Measurements from ENCODE around the gene SF1. TPM values are rescaled to one million over a fixed set of nuclear protein-coding genes. Genes with fewer than 3 reads are reported as not detected.

SF1 gene
- total RNA-seq, 1 donor from 2014 or later, result 366 TPM

- DNase-seq (ENCODE audit: low spot score), result no peak
- intact Hi-C loops (cut with DNase I), result loop anchor here (10.0 kb wide), 1 partner anchor 155 kb away; no protein-coding TSS in a partner anchor
- ATAC-seq, result no peak
Measured at GRCh38 chr11:64720167-64720566, 58.2 kb downstream of the SF1 start.

GRCh38 chr11:64719406-64719805, 58.9 kb downstream of the SF1 start:
- intact Hi-C loops (cut with DNase I), result no loop called here
- DNase-seq (ENCODE audit: low spot score), result no peak
- no peak for ATAC-seq

- ATAC-seq (no peak), DNase-seq (ENCODE audit: low spot score) (no peak)
- intact Hi-C loops (cut with DNase I), result no loop called here
Measured at GRCh38 chr11:64718780-64719124, 59.6 kb downstream of the SF1 start.

GRCh38 chr11:64718084-64718779, 60.1 kb downstream of the SF1 start:
- intact Hi-C loops (cut with DNase I), result no loop called here
- DNase-seq (ENCODE audit: low spot score) (no peak), ATAC-seq (no peak)

- intact Hi-C loops (cut with DNase I), result no loop called here
- DNase-seq (ENCODE audit: low spot score) (no peak), ATAC-seq (no peak)
Measured at GRCh38 chr11:64717268-64717578, 61.1 kb downstream of the SF1 start.

- no peak for DNase-seq (ENCODE audit: low spot score)
- intact Hi-C loops (cut with DNase I), result no loop called here
- ATAC-seq, result no peak
Measured at GRCh38 chr11:64716473-64717267, 61.7 kb downstream of the SF1 start.

- intact Hi-C loops (cut with DNase I), result no loop called here
- no peak for DNase-seq (ENCODE audit: low spot score)
Measured at GRCh38 chr11:64715756-64716472, 62.4 kb downstream of the SF1 start.

GRCh38 chr11:64715110-64715509, 63.2 kb downstream of the SF1 start:
- intact Hi-C loops (cut with DNase I), result no loop called here
- no peak for ATAC-seq

More at GRCh38 chr11:64715756-64716472, 62.4 kb downstream of the SF1 start:
- no peak for ATAC-seq

GRCh38 chr11:64714666-64715065, 63.7 kb downstream of the SF1 start:
- intact Hi-C loops (cut with DNase I), result no loop called here
- DNase-seq (ENCODE audit: low spot score), result no peak

More at GRCh38 chr11:64715110-64715509, 63.2 kb downstream of the SF1 start:
- no peak for DNase-seq (ENCODE audit: low spot score)

More at GRCh38 chr11:64714666-64715065, 63.7 kb downstream of the SF1 start:
- ATAC-seq, result no peak

Other genes with a start within 250 kb of the SF1 start
- gene SLC22A11, start 222.6 kb downstream of the SF1 start, total RNA-seq, result not detected
- gene SLC22A12, start 187.3 kb downstream of the SF1 start, total RNA-seq, result not detected
- gene NRXN2, start 55.3 kb downstream of the SF1 start, total RNA-seq, result 13.7 TPM
- gene RASGRP2, start 34.4 kb downstream of the SF1 start, total RNA-seq, result 39.7 TPM
- gene PYGM, start 18.6 kb downstream of the SF1 start, total RNA-seq, result 8.1 TPM
- gene MAP4K2, start 24.7 kb upstream of the SF1 start, total RNA-seq, result 18.0 TPM
- 17.7 TPM for gene MEN1, start 32.0 kb upstream of the SF1 start, total RNA-seq
- gene CDC42BPG, start 66.1 kb upstream of the SF1 start, total RNA-seq, result 0.58 TPM
- 64.5 TPM for gene EHD1, start 100.1 kb upstream of the SF1 start, total RNA-seq
- gene ATG2A, start 138.7 kb upstream of the SF1 start, total RNA-seq, result 28.0 TPM
- gene PPP2R5B, start 146.1 kb upstream of the SF1 start, total RNA-seq, result 21.1 TPM
- not detected for gene GPHA2, start 157.4 kb upstream of the SF1 start, total RNA-seq
- gene MAJIN, start 193.6 kb upstream of the SF1 start, total RNA-seq, result not detected
- gene BATF2, start 218.4 kb upstream of the SF1 start, total RNA-seq, result 2.9 TPM
- gene ARL2, start 235.6 kb upstream of the SF1 start, total RNA-seq, result 130 TPM
- gene SNX15, start 248.9 kb upstream of the SF1 start, total RNA-seq, result 34.4 TPM

Measured in sciatic nerve (tissue), 2 donors.